HL-60/S4 (cell line): ENCODE results near the gene ZNF311.
"Not testable (repeated sequence)": the region's sequence is repeated elsewhere in the genome, so short reads cannot be mapped to it uniquely, and the experiment has no call there.

ENCODE experiments used
- in situ Hi-C: fragments of 300-500 bp; cut with MboI; formaldehyde crosslinking; loops from 2 replicates; pipeline ENCODE4 v1.14.3; 2022; ENCODE audit warnings: low sequenced_read_pairs

Gene ZNF311

DNA sequence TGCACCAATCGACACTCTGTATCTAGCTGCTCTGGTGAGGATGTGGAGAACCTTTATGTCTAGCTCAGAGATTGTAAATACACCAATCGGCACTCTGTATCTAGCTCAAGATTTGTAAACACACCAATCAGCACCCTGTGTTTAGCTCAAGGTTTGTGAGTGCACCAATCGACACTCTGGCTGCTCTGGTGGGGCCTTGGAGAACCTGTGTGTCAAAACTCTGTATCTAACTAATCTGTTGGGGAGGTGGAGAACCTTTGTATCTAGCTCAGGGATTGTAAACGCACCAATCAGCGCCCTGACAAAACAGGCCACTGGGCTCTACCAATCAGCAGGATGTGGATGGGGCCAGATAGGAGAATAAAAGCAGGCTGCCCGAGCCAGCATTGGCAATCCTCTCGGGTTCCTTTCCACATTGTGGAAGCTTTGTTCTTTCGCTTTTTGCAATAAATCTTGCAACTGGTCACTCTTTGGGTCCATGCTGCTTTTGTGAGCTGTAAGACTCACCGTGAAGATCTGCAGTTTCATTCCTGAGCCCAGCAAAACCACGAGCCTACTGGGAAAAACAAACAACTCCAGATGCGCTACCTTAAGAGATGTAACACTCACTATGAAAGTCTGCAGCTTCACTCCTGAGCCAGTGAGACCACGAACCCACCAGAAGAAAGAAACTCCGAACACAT is 46.4 kb downstream of the ZNF311 start:
- in situ Hi-C loops: not testable (repeated sequence)

GRCh38 chr6:28957795-28958314 is 47.3 kb downstream of the ZNF311 start:
- in situ Hi-C loops: not testable (repeated sequence)

DNA sequence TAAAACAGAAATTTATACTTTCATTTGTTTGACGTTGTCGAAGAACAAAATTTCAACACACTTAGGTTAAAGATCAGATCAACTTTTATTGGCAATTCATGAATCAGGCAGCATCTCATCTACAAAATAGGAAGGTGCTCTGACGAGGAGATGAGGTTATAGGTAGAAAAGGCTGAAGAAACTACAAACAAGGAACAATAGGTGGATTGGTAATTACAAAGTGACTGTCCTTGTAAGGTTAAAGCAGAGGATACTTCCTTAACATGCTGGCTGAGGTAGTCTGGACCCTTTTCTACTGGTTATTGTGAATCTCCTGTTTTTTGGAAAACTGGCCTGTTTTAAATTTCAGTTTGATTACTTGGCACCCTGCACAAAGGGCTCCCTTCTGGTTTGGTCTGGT is 48.8 kb downstream of the ZNF311 start:
- in situ Hi-C loops: no loop called here

GRCh38 chr6:28953585-28954258 is 51.4 kb downstream of the ZNF311 start:
- in situ Hi-C loops: no loop called here

DNA sequence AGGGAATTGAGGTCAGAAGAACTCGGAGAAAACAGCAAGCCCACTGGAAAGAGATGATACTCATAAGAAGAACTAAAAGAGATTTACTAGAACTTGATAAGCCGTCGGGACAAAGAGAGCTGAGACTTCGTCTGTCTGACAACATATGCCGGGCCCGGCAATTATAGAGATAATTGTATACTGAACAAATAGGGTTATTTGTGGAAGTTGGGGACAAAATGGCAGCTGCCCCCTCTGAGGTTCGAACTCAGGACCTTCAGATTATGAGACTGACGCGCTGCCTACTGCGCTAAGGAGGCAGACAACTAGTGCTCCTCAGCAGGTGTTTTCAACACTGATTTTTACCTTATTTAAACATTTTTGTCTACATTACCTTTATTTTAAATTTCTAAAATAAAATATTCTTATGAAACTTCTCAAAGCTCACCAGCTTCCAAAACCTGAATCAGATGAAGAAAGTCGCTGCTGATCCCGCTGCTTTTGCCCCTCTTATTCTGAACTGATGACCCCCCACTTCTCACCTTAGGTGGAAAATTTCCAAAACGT is 52.0 kb downstream of the ZNF311 start:
- in situ Hi-C loops: no loop called here

- in situ Hi-C loops: not testable (repeated sequence)
These were observed 55.4 kb downstream of the ZNF311 start for GRCh38 chr6:28949656-28950195.

- in situ Hi-C loops: no loop called here
These were observed 56.2 kb downstream of the ZNF311 start for GRCh38 chr6:28948782-28949486.

GRCh38 chr6:28947831-28948270 is 57.3 kb downstream of the ZNF311 start:
- in situ Hi-C loops: no loop called here

DNA sequence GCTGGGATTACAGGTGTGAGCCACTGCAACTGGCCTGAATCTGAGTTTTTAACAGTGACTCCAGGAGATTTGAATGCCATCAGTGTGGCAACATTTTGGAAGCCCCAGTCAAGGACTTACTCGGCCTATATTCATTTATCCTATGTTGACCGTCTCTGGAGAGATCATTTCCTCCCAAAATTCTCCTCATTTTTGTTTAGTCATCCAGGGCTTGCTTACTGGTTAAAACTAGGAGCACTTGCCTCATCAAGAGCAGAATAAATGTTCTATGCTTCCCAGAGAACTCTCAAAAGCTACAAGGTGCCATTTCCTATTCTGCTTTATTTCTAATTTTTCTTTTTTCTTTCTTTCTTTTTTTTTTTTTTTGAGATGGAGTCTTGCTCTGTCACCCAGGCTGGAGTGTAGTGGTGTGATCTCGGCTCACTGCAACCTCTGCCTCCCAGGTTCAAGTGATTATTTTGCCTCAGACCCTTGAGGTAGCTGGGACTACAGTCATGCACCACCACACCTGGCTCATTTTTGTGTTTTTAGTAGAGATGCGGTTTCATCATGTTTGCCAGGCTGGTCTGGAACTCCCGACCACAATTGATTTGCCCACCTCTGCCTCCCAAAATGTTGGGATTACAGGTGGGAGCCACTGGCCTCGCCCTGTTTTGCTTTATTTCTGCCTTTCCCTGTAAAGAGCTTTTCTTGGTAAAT is 57.9 kb downstream of the ZNF311 start:
- in situ Hi-C loops: no loop called here

GRCh38 chr6:28945349-28945748 is 59.8 kb downstream of the ZNF311 start:
- in situ Hi-C loops: no loop called here
